Measurements from ENCODE around the gene KAZN. TPM values are rescaled to one million over a fixed set of nuclear protein-coding genes. Genes with fewer than 3 reads are reported as not detected.

KAZN gene
- total RNA-seq, 3 donors from 2014 or later = 0.35 to 1.7 (median 1.2) TPM

GRCh38 chr1:14994148-14994547 is 395.7 kb downstream of the KAZN start:
- H3K4me1 Mint-ChIP-seq (ENCODE audit: low read depth) = no peaks in the 10 kb centered on the region
- no peaks in the 10 kb centered on the region for H3K27me3 Mint-ChIP-seq (ENCODE audit: low read depth)
- ATAC-seq (no peak), DNase-seq (no peak)
- H3K9me3 Mint-ChIP-seq = no peaks in the 10 kb centered on the region
- no peak overlapping the region for H3K4me3 Mint-ChIP-seq
- no peaks in the 10 kb centered on the region for H3K36me3 Mint-ChIP-seq (ENCODE audit: insufficient read depth)

GRCh38 chr1:14994841-14995437 is 396.5 kb downstream of the KAZN start:
- no peak overlapping the region for H3K4me3 Mint-ChIP-seq
- no peaks in the 10 kb centered on the region for H3K4me1 Mint-ChIP-seq (ENCODE audit: low read depth)
- no peak for DNase-seq
- ATAC-seq = no peak
- H3K27me3 Mint-ChIP-seq (ENCODE audit: low read depth) = no peaks in the 10 kb centered on the region
- H3K36me3 Mint-ChIP-seq (ENCODE audit: insufficient read depth) = no peaks in the 10 kb centered on the region
- no peaks in the 10 kb centered on the region for H3K9me3 Mint-ChIP-seq

GRCh38 chr1:14996133-14997050 is 397.9 kb downstream of the KAZN start:
- no peaks in the 10 kb centered on the region for H3K36me3 Mint-ChIP-seq (ENCODE audit: insufficient read depth)
- no peaks in the 10 kb centered on the region for H3K9me3 Mint-ChIP-seq
- no peaks in the 10 kb centered on the region for H3K4me1 Mint-ChIP-seq (ENCODE audit: low read depth)
- DNase-seq = no peak
- no peak for ATAC-seq
- no peaks in the 10 kb centered on the region for H3K27me3 Mint-ChIP-seq (ENCODE audit: low read depth)
- H3K4me3 Mint-ChIP-seq = no peak overlapping the region

GRCh38 chr1:14997646-14998276 is 399.3 kb downstream of the KAZN start:
- H3K27me3 Mint-ChIP-seq (ENCODE audit: low read depth) = no peaks in the 10 kb centered on the region
- H3K36me3 Mint-ChIP-seq (ENCODE audit: insufficient read depth) = no peaks in the 10 kb centered on the region
- H3K4me3 Mint-ChIP-seq = no peak overlapping the region
- DNase-seq = no peak
- H3K9me3 Mint-ChIP-seq = no peaks in the 10 kb centered on the region
- no peaks in the 10 kb centered on the region for H3K4me1 Mint-ChIP-seq (ENCODE audit: low read depth)
- ATAC-seq = no peak

- no peak for DNase-seq
- no peaks in the 10 kb centered on the region for H3K27me3 Mint-ChIP-seq (ENCODE audit: low read depth)
- H3K4me3 Mint-ChIP-seq = no peak overlapping the region
- H3K9me3 Mint-ChIP-seq = no peaks in the 10 kb centered on the region
- ATAC-seq = no peak
- H3K36me3 Mint-ChIP-seq (ENCODE audit: insufficient read depth) = no peaks in the 10 kb centered on the region
- H3K4me1 Mint-ChIP-seq (ENCODE audit: low read depth) = no peaks in the 10 kb centered on the region
These were observed 401.0 kb downstream of the KAZN start for GRCh38 chr1:14999441-14999840.

- Mint-ChIP-seq H3K9me3 (no peaks in the 10 kb centered on the region), H3K4me1 (ENCODE audit: low read depth) (no peaks in the 10 kb centered on the region), H3K36me3 (ENCODE audit: insufficient read depth) (no peaks in the 10 kb centered on the region), H3K4me3 (no peak overlapping the region), H3K27me3 (ENCODE audit: low read depth) (no peaks in the 10 kb centered on the region)
- ATAC-seq = no peak
- no peak for DNase-seq
These were observed 401.5 kb downstream of the KAZN start for GRCh38 chr1:15000030-15000429.

GRCh38 chr1:15000671-15001070 is 402.2 kb downstream of the KAZN start:
- Mint-ChIP-seq H3K9me3 (no peaks in the 10 kb centered on the region), H3K36me3 (ENCODE audit: insufficient read depth) (no peaks in the 10 kb centered on the region), H3K4me3 (no peak overlapping the region), H3K4me1 (ENCODE audit: low read depth) (no peaks in the 10 kb centered on the region), H3K27me3 (ENCODE audit: low read depth) (no peaks in the 10 kb centered on the region)
- ATAC-seq (no peak), DNase-seq (no peak)

- DNase-seq = no peak
- Mint-ChIP-seq H3K36me3 (ENCODE audit: insufficient read depth) (no peaks in the 10 kb centered on the region), H3K27me3 (ENCODE audit: low read depth) (no peaks in the 10 kb centered on the region), H3K9me3 (no peaks in the 10 kb centered on the region), H3K4me1 (ENCODE audit: low read depth) (no peaks in the 10 kb centered on the region), H3K4me3 (no peak overlapping the region)
- ATAC-seq = no peak
These were observed 402.9 kb downstream of the KAZN start for GRCh38 chr1:15001317-15001915.

GRCh38 chr1:15002325-15002724 is 403.8 kb downstream of the KAZN start:
- Mint-ChIP-seq H3K9me3 (no peaks in the 10 kb centered on the region), H3K4me3 (no peak overlapping the region), H3K27me3 (ENCODE audit: low read depth) (no peaks in the 10 kb centered on the region), H3K4me1 (ENCODE audit: low read depth) (no peaks in the 10 kb centered on the region), H3K36me3 (ENCODE audit: insufficient read depth) (no peaks in the 10 kb centered on the region)
- DNase-seq (no peak), ATAC-seq (no peak)

- H3K4me3 Mint-ChIP-seq = no peak overlapping the region
These were observed 405.9 kb downstream of the KAZN start for GRCh38 chr1:15004396-15004795.

GRCh38 chr1:15005116-15005515 is 406.6 kb downstream of the KAZN start:
- ATAC-seq = no peak
- H3K36me3 Mint-ChIP-seq (ENCODE audit: insufficient read depth) = no peaks in the 10 kb centered on the region
- no peaks in the 10 kb centered on the region for H3K4me1 Mint-ChIP-seq (ENCODE audit: low read depth)
- H3K27me3 Mint-ChIP-seq (ENCODE audit: low read depth) = no peaks in the 10 kb centered on the region
- no peak overlapping the region for H3K4me3 Mint-ChIP-seq
- H3K9me3 Mint-ChIP-seq = no peaks in the 10 kb centered on the region
- no peak for DNase-seq

More at GRCh38 chr1:15004396-15004795, 405.9 kb downstream of the KAZN start:
- Mint-ChIP-seq H3K4me1 (ENCODE audit: low read depth) (no peaks in the 10 kb centered on the region), H3K27me3 (ENCODE audit: low read depth) (no peaks in the 10 kb centered on the region), H3K36me3 (ENCODE audit: insufficient read depth) (no peaks in the 10 kb centered on the region), H3K9me3 (no peaks in the 10 kb centered on the region)
- no peak for ATAC-seq
- DNase-seq = no peak

GRCh38 chr1:15007368-15007767 is 408.9 kb downstream of the KAZN start:
- ATAC-seq = no peak

GRCh38 chr1:15007842-15008241 is 409.4 kb downstream of the KAZN start:
- no peak for DNase-seq
- Mint-ChIP-seq H3K36me3 (ENCODE audit: insufficient read depth) (no peaks in the 10 kb centered on the region), H3K4me3 (no peak overlapping the region), H3K4me1 (ENCODE audit: low read depth) (no peaks in the 10 kb centered on the region), H3K9me3 (no peaks in the 10 kb centered on the region), H3K27me3 (ENCODE audit: low read depth) (no peaks in the 10 kb centered on the region)
- no peak for ATAC-seq

More at GRCh38 chr1:15007368-15007767, 408.9 kb downstream of the KAZN start:
- no peaks in the 10 kb centered on the region for H3K4me1 Mint-ChIP-seq (ENCODE audit: low read depth)
- DNase-seq = no peak
- no peak overlapping the region for H3K4me3 Mint-ChIP-seq
- H3K36me3 Mint-ChIP-seq (ENCODE audit: insufficient read depth) = no peaks in the 10 kb centered on the region
- H3K9me3 Mint-ChIP-seq = no peaks in the 10 kb centered on the region
- no peaks in the 10 kb centered on the region for H3K27me3 Mint-ChIP-seq (ENCODE audit: low read depth)
